ENCODE data around the gene AIMP1.
"Not testable (repeated sequence)": the region's sequence is repeated elsewhere in the genome, so short reads cannot be mapped to it uniquely, and the experiment has no call there.

Gene AIMP1

GRCh38 chr4:106312997-106313522 lies 3.3 kb upstream of the AIMP1 start:
- no peak for DNase-seq

GRCh38 chr4:106314960-106315359 lies 1.4 kb upstream of the AIMP1 start:
- DNase-seq, result no peak

- peak; percentile 65 for DNase-seq
Measured at GRCh38 chr4:106315476-106315967, 828 bp upstream of the AIMP1 start.

GRCh38 chr4:106316773-106317409 lies 541 bp downstream of the AIMP1 start:
- no peak for DNase-seq

GRCh38 chr4:106317815-106318214 lies 1.5 kb downstream of the AIMP1 start:
- no peak for DNase-seq

GRCh38 chr4:106318511-106318910 lies 2.2 kb downstream of the AIMP1 start:
- DNase-seq, result no peak

- DNase-seq, result no peak
Measured at GRCh38 chr4:106320235-106320634, 3.9 kb downstream of the AIMP1 start.

- not testable (repeated sequence) for DNase-seq
Measured at GRCh38 chr4:106321168-106321567, 4.8 kb downstream of the AIMP1 start.

GRCh38 chr4:106321814-106322213 lies 5.5 kb downstream of the AIMP1 start:
- DNase-seq, result not testable (repeated sequence)

GRCh38 chr4:106323119-106323518 lies 6.8 kb downstream of the AIMP1 start:
- no peak for DNase-seq

GRCh38 chr4:106325800-106326199 lies 9.4 kb downstream of the AIMP1 start:
- peak; percentile 17 for DNase-seq

- peak; percentile 63 for DNase-seq
Measured at GRCh38 chr4:106329041-106329618, 12.8 kb downstream of the AIMP1 start.

GRCh38 chr4:106333186-106333585 lies 16.8 kb downstream of the AIMP1 start:
- DNase-seq, result no peak

GRCh38 chr4:106334741-106335470 lies 18.6 kb downstream of the AIMP1 start:
- DNase-seq, result no peak

- DNase-seq, result peak; percentile 62
Measured at GRCh38 chr4:106336618-106337017, 20.3 kb downstream of the AIMP1 start.

- no peak for DNase-seq
Measured at GRCh38 chr4:106337916-106338315, 21.6 kb downstream of the AIMP1 start.

GRCh38 chr4:106338671-106339070 lies 22.3 kb downstream of the AIMP1 start:
- DNase-seq, result no peak

GRCh38 chr4:106339431-106339830 lies 23.1 kb downstream of the AIMP1 start:
- no peak for DNase-seq

GRCh38 chr4:106340774-106341173 lies 24.4 kb downstream of the AIMP1 start:
- DNase-seq, result no peak

- no peak for DNase-seq
Measured at GRCh38 chr4:106343865-106344646, 27.7 kb downstream of the AIMP1 start.

- no peak for DNase-seq
Measured at GRCh38 chr4:106344647-106344970, 28.3 kb downstream of the AIMP1 start.

GRCh38 chr4:106347167-106347566 lies 30.8 kb downstream of the AIMP1 start:
- DNase-seq, result no peak

GRCh38 chr4:106351016-106351415 lies 34.7 kb downstream of the AIMP1 start:
- no peak for DNase-seq

Measured in kidney glomerular epithelial cell (primary cell).